C1 segment of cervical spinal cord (tissue), 14 donors: Measurements from ENCODE around the gene POLG2.
"Not testable (repeated sequence)": the region's sequence is repeated elsewhere in the genome, so short reads cannot be mapped to it uniquely, and the experiment has no call there.

ENCODE experiments used
- DNase-seq, 14 donors: peaks; one replicate each; lab custom pipeline; 2025; lab: John Stamatoyannopoulos, UW

Gene POLG2

GRCh38 chr17:64441772-64442540 is 54.9 kb downstream of the POLG2 start:
- peak in 7 of 14 donors; percentile 10 to 43 (median 19) for DNase-seq

GRCh38 chr17:64439956-64440355 is 56.9 kb downstream of the POLG2 start:
- DNase-seq, result no peak

DNA sequence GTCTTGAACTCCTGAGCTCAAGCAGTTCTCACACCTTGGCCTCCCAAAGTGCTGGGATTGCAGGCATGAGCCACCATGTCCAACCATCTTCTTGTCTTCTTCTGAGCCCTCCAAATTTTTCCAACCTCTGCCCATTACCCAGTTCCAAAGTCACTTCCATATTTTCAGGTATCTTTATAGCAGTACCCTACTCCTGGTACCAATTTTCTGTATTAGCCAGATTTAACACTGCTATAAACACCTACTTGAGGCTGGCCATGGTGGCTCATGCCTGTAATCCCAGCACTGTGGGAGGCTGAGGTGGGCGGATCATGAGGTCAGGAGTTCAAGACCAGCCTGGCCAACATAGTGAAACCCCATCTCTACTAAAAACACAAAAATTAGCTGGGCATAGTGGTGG is 57.3 kb downstream of the POLG2 start:
- DNase-seq, result not testable (repeated sequence)

GRCh38 chr17:64437944-64438525 is 58.8 kb downstream of the POLG2 start:
- DNase-seq, result no peak

DNA sequence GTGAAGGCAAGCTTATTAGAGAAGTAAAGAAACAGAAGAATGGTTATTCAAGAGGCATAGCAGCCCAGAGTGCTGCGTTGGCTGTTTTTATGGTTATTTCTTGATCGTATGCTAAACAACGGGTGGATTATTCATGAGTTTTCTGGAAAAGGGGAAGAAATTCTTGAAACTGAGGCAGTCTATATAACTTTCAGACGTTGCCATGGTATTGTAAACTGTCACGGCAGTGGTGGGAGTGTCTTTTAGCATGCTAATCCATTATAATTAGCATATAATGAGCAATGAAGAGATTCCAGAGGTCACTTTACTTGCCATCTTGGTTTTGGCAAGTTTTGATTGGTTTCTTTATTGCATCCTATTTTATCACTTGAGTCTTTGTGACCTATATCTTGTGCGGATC is 65.3 kb downstream of the POLG2 start:
- DNase-seq, result no peak

DNA sequence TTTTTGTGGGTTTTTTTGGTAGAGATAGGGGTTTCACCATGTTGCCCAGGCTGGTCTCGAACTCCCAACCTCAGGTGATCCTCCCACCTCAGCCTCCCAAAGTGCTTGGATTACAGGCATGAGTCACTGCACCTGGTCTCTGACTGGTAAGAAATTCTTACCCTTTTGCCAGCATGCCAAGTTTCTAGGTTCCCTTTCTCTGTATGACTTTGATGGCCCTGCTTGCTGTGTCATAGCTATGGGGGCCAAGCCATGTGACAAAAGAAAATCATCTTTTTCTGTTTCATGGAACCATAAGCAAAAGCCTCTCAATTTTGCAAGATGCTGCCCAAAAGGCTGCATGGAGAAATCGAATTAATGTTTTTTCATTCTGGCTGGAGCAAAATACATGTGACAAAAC is 66.8 kb downstream of the POLG2 start:
- DNase-seq, result not testable (repeated sequence)

DNA sequence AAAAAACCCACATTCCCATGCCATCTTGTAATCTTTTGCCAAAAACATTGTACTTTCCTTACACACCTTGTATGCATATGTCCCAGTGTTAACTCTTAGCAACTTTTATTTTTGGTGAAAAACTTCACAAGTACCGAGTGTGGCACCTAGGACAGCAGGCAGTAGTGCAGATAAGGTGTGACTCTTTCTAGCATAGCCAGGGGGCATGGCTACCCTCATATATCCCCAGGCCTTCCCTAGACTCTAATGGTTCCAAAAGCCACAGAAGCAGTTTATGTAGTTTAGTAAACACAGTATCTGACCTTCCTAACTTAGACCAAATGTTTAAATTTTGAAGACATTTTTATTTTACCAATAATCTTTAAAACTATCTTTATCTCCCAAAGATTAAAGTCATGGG is 68.4 kb downstream of the POLG2 start:
- no peak for DNase-seq
